Astrocyte (in vitro differentiated cells and primary cell): Measurements from ENCODE around the gene NOL7.

Experiments used
- CTCF ChIP-seq: IDR thresholded peaks from 2 replicates; pipeline ENCODE4 v1.5.1; 2011; ENCODE audit warnings: low read depth, mild to moderate bottlenecking, inconsistent platforms, low read length, moderate library complexity; ENCODE audit not compliant: insufficient read depth
- EZH2 ChIP-seq: IDR thresholded peaks from 2 replicates; pipeline ENCODE4 v1.6.1; 2012; ENCODE audit warnings: mild to moderate bottlenecking, low read length, inconsistent platforms; ENCODE audit not compliant: insufficient read depth

GRCh38 chr6:13630499-13630898 is 15.4 kb downstream of the NOL7 start:
- TF ChIP-seq CTCF (no peak), EZH2 (no peak)
